ENCODE data around the gene NRSN1. TPM values are rescaled to one million over a fixed set of nuclear protein-coding genes. Genes with fewer than 3 reads are reported as not detected.

Gene NRSN1
- total RNA-seq, result not detected
- long read RNA-seq, result 0 reads

GRCh38 chr6:24125980-24126379, at the start of gene NRSN1:
NRSN1 (plus strand) TSS chr6:24126215; CDS start chr6:24134328, 8,113 bp downstream.
- intact Hi-C loops (cut with DNase I), result no loop called here
- no peaks in the 10 kb centered on the region for H3K4me1 ChIP-seq
- H3K27ac ChIP-seq, result no peak within 1 kb of the TSS
- DNase-seq (no peak), ATAC-seq (no peak)
- H3K36me3 ChIP-seq, result no peaks in the 10 kb centered on the region
- no peaks in the 10 kb centered on the region for H3K9me3 ChIP-seq
- no peak for TF ChIP-seq CTCF (IDR thresholded peaks at IDR 0.05)
- no peak within 1 kb of the TSS for H3K4me3 ChIP-seq
- peaks cover 23% of the 10 kb centered on the region for H3K27me3 ChIP-seq

- H3K9me3 ChIP-seq, result no peaks in the 10 kb centered on the region
- DNase-seq (no peak), ATAC-seq (no peak)
- no peaks in the 10 kb centered on the region for H3K27me3 ChIP-seq
- no peaks in the 10 kb centered on the region for H3K36me3 ChIP-seq
- no peaks in the 10 kb centered on the region for H3K4me1 ChIP-seq
- no peak overlapping the region for H3K4me3 ChIP-seq
- TF ChIP-seq CTCF (IDR thresholded peaks at IDR 0.05), result no peak
- no peak overlapping the region for H3K27ac ChIP-seq
- intact Hi-C loops (cut with DNase I), result no loop called here
Observed at GRCh38 chr6:24078200-24078599, 47.8 kb upstream of the NRSN1 start.

DNA sequence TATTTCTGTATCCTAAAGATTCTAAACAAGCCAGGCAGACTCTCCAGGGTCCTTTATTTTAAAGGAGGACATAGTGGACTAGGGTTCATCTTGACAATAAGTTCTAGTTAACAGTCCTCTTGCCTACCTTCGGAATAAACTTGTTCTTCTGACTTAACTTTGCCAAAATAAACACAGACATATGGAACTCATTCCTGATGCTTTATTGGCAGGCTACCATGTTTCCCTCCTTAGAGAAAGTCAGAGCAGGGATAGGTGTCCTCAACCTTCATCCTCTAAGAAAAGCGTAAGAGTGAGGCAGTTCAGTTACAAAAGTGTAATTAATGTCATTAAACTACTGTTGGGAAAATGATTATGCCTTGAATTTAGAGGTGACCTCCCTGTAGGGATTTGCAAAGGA, 46.9 kb upstream of the NRSN1 start:
- Histone ChIP-seq H3K36me3 (no peaks in the 10 kb centered on the region), H3K27ac (no peak overlapping the region), H3K4me1 (no peaks in the 10 kb centered on the region), H3K9me3 (no peaks in the 10 kb centered on the region), H3K27me3 (no peaks in the 10 kb centered on the region), H3K4me3 (no peak overlapping the region)
- DNase-seq, result no peak
- no peak for TF ChIP-seq CTCF (IDR thresholded peaks at IDR 0.05)
- no peak for ATAC-seq
- intact Hi-C loops (cut with DNase I), result no loop called here

- Histone ChIP-seq H3K27me3 (no peaks in the 10 kb centered on the region), H3K27ac (no peak overlapping the region), H3K4me3 (no peak overlapping the region), H3K36me3 (no peaks in the 10 kb centered on the region), H3K4me1 (no peaks in the 10 kb centered on the region), H3K9me3 (no peaks in the 10 kb centered on the region)
- intact Hi-C loops (cut with DNase I), result no loop called here
- no peak for TF ChIP-seq CTCF (IDR thresholded peaks at IDR 0.05)
- ATAC-seq (no peak), DNase-seq (no peak)
Observed at GRCh38 chr6:24080711-24081110, 45.3 kb upstream of the NRSN1 start.

DNA sequence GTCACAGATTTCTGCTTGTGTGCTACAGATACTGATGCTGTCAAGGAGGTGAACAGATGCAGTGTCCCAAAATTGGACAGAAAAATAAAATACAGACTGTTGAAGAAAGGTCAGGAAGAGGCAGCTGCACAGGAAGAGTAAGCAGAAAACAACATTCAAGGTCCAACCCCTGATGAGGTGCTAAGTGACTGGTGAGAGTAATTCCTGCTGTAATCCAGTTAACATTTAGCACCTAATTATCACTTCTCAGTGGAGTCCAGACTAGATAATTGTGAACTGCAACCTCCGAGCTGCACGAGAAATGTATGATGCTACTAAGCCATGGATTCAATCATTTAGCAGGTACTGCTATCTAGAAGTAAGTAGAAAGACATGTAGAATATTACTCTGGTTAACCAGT, 36.3 kb upstream of the NRSN1 start:
- Histone ChIP-seq H3K4me1 (no peaks in the 10 kb centered on the region), H3K9me3 (no peaks in the 10 kb centered on the region), H3K4me3 (no peak overlapping the region), H3K27ac (no peak overlapping the region), H3K36me3 (no peaks in the 10 kb centered on the region), H3K27me3 (no peaks in the 10 kb centered on the region)
- intact Hi-C loops (cut with DNase I), result no loop called here
- TF ChIP-seq CTCF (IDR thresholded peaks at IDR 0.05), result no peak
- DNase-seq (no peak), ATAC-seq (no peak)

GRCh38 chr6:24092407-24092806, 33.6 kb upstream of the NRSN1 start:
- intact Hi-C loops (cut with DNase I), result no loop called here
- DNase-seq, result no peak
- no peaks in the 10 kb centered on the region for H3K4me1 ChIP-seq
- TF ChIP-seq CTCF (IDR thresholded peaks at IDR 0.05), result no peak
- H3K27me3 ChIP-seq, result no peaks in the 10 kb centered on the region
- H3K4me3 ChIP-seq, result no peak overlapping the region
- H3K27ac ChIP-seq, result no peak overlapping the region
- H3K9me3 ChIP-seq, result no peaks in the 10 kb centered on the region
- ATAC-seq, result no peak
- H3K36me3 ChIP-seq, result no peaks in the 10 kb centered on the region
